Ascending aorta (tissue), 2 donors: ENCODE measurements around the gene HOTAIR. TPM values are rescaled to one million over a fixed set of nuclear protein-coding genes. Genes with fewer than 3 reads are reported as not detected.

Experiments
- DNase-seq, 2 donors: peaks; one replicate each; pipeline ENCODE4 v3.0.0-alpha.2; 2019; ENCODE audit warnings: low spot score in 2 of 2
- H3K27ac ChIP-seq, 2 donors: fragments of 200-600 bp; sonication (generic); one replicate each; pipeline ENCODE4 v1.5.1; 2016 to 2017; ENCODE audit warnings: mild to moderate bottlenecking in 1 of 2
- H3K27me3 ChIP-seq: fragments of 200-600 bp; sonication (generic); one replicate; pipeline ENCODE4 v1.5.1; 2017
- H3K36me3 ChIP-seq, 2 donors: fragments of 200-600 bp; sonication (generic); one replicate each; pipeline ENCODE4 v1.5.1; 2016
- H3K4me1 ChIP-seq, 2 donors: fragments of 200-600 bp; sonication (generic); one replicate each; pipeline ENCODE4 v1.5.1; 2016 to 2017; ENCODE audit warnings: mild to moderate bottlenecking in 1 of 2
- H3K4me3 ChIP-seq, 2 donors: fragments of 200-600 bp; sonication (generic); one replicate each; pipeline ENCODE4 v1.5.1; 2016 to 2017; ENCODE audit warnings: mild to moderate bottlenecking in 1 of 2
- H3K9me3 ChIP-seq, 2 donors: fragments of 200-600 bp; sonication (generic); one replicate each; pipeline ENCODE4 v1.5.1; 2016
- intact Hi-C: fragments of 100-400 bp; cut with DNase I; formaldehyde crosslinking; loops from one replicate; pipeline ENCODE4 v1.15.1; 2023
- total RNA-seq: library from RNA; depleted of rRNA; stranded (reverse); fragments of >200 nt; gene quantifications from one replicate; pipeline ENCODE4 v1.1.0, GENCODE V29; 2016
- TF ChIP-seq, protein P1 (sequence below), 3 experiments: fragments of 200-600 bp in 2 of 3; fragments of 450-650 bp in 1 of 3; sonication (generic) in 2 of 3; IDR thresholded peaks; one replicate each; pipeline ENCODE4 v1.5.1; 2016 to 2019; ENCODE audit warnings: antibody characterized with exemption in 3 of 3, mild to moderate bottlenecking in 1 of 3, moderate library complexity in 1 of 3

The HOTAIR gene
- total RNA-seq, 1 donor from 2014 or later, result not detected

DNA sequence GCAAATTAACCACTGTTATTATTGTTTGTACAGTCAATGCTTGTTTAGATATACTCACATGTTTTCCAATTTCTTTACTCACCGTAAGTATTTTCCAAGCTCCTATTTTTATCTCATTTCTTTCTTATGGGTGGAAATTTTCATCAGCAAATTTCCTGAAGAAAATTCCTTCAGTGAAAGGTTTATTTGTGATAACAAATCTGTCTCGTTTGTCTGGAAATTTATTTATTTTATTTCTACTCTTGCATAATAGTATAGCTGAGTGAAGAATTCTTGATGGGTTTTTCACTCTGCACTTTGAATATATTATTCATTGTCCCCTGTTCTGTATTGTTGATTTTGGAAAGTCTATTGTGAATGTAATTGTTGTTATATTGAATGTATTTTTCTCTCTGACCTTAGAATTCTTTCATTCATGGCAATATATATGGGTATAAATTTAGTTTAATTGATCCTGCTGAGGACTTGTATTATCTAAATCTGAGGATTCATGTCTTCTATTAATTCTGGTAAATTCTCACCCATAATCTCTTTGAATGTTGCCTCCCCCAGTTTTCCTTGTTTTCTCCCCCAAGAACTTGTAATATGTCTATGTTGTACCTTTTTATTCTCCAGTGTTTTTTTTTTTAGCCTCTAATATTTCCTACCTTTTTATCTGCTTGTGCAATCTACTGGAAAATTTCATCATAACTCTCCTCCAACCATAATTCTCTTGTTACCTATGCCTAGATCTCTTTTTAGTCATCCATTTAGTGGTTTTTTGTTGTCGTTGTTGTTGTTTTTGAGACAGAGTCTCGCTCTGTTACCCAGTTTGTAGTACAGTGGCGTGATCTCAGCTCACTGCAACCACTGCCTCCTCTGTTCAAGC, 57.7 kb downstream of the HOTAIR start:
- intact Hi-C loops, result no loop called here
- TF ChIP-seq, protein P1, sequence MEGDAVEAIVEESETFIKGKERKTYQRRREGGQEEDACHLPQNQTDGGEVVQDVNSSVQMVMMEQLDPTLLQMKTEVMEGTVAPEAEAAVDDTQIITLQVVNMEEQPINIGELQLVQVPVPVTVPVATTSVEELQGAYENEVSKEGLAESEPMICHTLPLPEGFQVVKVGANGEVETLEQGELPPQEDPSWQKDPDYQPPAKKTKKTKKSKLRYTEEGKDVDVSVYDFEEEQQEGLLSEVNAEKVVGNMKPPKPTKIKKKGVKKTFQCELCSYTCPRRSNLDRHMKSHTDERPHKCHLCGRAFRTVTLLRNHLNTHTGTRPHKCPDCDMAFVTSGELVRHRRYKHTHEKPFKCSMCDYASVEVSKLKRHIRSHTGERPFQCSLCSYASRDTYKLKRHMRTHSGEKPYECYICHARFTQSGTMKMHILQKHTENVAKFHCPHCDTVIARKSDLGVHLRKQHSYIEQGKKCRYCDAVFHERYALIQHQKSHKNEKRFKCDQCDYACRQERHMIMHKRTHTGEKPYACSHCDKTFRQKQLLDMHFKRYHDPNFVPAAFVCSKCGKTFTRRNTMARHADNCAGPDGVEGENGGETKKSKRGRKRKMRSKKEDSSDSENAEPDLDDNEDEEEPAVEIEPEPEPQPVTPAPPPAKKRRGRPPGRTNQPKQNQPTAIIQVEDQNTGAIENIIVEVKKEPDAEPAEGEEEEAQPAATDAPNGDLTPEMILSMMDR (IDR thresholded peaks at IDR 0.05), result no peak
- Histone ChIP-seq H3K36me3 (no peaks in the 10 kb centered on the region), H3K9me3 (no peaks in the 10 kb centered on the region), H3K27me3 (no peaks in the 10 kb centered on the region), H3K4me3 (no peak overlapping the region), H3K4me1 (no peaks in the 10 kb centered on the region), H3K27ac (no peak overlapping the region)
- no peak for DNase-seq

Other genes with a start within 250 kb of the HOTAIR start
- 258 TPM for gene CALCOCO1, start 247.5 kb downstream of the HOTAIR start, total RNA-seq
- gene CISTR, start 223.0 kb downstream of the HOTAIR start, total RNA-seq, result not detected
- gene HOXC13, start 36.1 kb downstream of the HOTAIR start, total RNA-seq, result not detected
- gene HOXC12, start 20.1 kb downstream of the HOTAIR start, total RNA-seq, result not detected
- 0.32 TPM for gene HOXC11, start 1.8 kb downstream of the HOTAIR start, total RNA-seq
- not detected for gene HOXC10, start 10.2 kb upstream of the HOTAIR start, total RNA-seq
- 1.2 TPM for gene HOXC9, start 25.2 kb upstream of the HOTAIR start, total RNA-seq
- 8.9 TPM for gene HOXC8, start 34.0 kb upstream of the HOTAIR start, total RNA-seq
- 7.6 TPM for gene HOXC6, start 53.5 kb upstream of the HOTAIR start, total RNA-seq
- not detected for gene HOXC5, start 58.1 kb upstream of the HOTAIR start, total RNA-seq
- 0.32 TPM for gene HOXC4, start 78.9 kb upstream of the HOTAIR start, total RNA-seq
- 21.9 TPM for gene SMUG1, start 214.0 kb upstream of the HOTAIR start, total RNA-seq